ENCODE results near the gene BFSP2.

Gene BFSP2

DNA sequence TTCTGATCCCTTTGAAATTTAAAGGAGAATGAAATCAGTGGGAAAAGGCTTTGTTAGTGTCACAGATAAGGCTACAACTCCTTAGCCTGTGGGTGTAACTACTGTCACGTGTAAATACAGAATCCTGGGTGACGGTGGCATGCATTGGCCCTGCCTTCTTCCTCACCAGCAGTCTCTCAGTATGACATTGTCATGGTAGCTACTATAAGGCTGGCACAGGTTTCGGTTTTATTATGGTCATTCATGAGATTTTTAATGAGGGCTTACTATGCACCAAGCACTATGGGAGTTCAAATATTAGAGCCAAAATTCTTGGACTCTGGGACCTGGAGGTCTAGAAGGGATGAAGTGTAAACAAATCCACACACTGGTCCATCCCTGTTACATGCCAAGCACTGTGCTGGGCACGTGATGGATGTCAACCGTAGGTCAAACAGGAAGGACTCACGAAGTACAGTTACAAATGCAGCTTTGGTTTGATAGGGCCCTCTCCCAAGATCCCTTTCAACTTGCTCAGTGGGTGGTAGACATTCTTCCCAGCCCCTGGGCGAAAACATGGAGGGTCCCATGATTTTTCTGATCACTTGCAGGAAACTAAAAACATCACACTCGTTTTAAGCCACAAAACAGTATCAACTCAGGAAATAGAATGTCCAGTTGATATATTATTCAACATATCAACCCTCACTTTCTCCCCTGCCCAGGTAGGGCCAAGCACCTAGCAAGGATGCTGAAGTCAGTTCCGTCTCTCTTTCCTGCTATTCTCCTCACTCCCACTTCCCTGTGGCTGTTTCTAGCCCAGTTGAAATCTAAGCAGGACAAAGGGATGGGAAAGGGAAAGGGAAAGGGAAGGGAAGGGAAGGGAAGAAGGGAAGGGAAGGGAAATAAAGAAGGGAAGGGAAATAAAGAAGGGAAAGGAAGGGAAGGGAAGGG lies 25.3 kb downstream of the BFSP2 start:
- DNase-seq: no peak
- Mint-ChIP-seq H3K27me3 (ENCODE audit: low read depth, poor library complexity) (peaks cover 3% of the 10 kb centered on the region), H3K4me1 (peaks cover 23% of the 10 kb centered on the region), H3K36me3 (ENCODE audit: low read depth) (no peaks in the 10 kb centered on the region), H3K9me3 (no peaks in the 10 kb centered on the region), H3K27ac (no peak overlapping the region), H3K4me3 (no peak overlapping the region)
- TF ChIP-seq, protein P1, sequence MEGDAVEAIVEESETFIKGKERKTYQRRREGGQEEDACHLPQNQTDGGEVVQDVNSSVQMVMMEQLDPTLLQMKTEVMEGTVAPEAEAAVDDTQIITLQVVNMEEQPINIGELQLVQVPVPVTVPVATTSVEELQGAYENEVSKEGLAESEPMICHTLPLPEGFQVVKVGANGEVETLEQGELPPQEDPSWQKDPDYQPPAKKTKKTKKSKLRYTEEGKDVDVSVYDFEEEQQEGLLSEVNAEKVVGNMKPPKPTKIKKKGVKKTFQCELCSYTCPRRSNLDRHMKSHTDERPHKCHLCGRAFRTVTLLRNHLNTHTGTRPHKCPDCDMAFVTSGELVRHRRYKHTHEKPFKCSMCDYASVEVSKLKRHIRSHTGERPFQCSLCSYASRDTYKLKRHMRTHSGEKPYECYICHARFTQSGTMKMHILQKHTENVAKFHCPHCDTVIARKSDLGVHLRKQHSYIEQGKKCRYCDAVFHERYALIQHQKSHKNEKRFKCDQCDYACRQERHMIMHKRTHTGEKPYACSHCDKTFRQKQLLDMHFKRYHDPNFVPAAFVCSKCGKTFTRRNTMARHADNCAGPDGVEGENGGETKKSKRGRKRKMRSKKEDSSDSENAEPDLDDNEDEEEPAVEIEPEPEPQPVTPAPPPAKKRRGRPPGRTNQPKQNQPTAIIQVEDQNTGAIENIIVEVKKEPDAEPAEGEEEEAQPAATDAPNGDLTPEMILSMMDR (IDR thresholded peaks at IDR 0.05): no peak

DNA sequence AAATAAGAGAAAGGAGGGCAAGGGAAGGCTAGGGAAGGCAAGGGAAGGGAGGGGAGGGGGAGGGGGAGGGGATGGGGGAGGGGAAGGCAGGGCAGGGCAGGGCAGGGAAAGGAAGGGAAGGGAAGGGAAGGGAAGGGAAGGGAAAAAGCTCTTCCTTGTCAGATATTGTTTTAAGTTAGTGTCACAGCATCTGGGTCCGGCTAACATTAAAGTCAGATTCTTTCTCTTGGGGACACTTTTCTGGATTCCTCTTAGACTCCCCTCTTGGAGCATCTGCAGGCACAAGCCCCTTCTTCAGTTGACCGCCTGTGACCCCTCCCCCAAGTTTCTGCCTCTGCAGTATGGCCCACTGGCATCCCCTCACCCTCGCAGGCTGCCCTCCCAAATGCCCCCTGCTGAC lies 26.0 kb downstream of the BFSP2 start:
- Mint-ChIP-seq H3K4me3 (no peak overlapping the region), H3K27me3 (ENCODE audit: low read depth, poor library complexity) (peaks cover 3% of the 10 kb centered on the region), H3K4me1 (peaks cover 19% of the 10 kb centered on the region), H3K36me3 (ENCODE audit: low read depth) (no peaks in the 10 kb centered on the region), H3K27ac (no peak overlapping the region), H3K9me3 (no peaks in the 10 kb centered on the region)
- DNase-seq: no peak
- TF ChIP-seq, protein P1 (IDR thresholded peaks at IDR 0.05): no peak

DNA sequence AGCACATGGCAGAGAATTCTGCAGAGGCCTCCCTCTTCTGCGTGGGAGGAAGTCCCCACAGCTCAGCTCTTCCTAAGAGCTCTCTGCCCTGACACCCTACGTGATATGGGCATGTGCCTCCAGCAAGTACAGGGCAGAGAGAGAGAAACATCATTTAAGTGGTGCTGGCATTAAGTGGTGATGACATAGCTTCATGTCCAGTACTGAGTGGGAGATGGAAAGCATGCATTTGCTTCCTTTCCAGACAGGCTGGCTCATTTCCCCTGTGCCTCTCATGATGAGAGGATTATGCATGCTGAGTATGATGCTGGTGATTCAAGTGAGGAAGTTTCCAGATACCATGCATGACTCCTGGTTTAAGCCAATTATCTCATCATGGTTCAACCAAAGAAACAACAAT lies 26.9 kb downstream of the BFSP2 start:
- Mint-ChIP-seq H3K27me3 (ENCODE audit: low read depth, poor library complexity) (peaks cover 1% of the 10 kb centered on the region), H3K4me1 (peaks cover 16% of the 10 kb centered on the region), H3K27ac (no peak overlapping the region), H3K9me3 (no peaks in the 10 kb centered on the region), H3K36me3 (ENCODE audit: low read depth) (no peaks in the 10 kb centered on the region), H3K4me3 (no peak overlapping the region)
- TF ChIP-seq, protein P1 (IDR thresholded peaks at IDR 0.05): no peak
- DNase-seq: no peak

DNA sequence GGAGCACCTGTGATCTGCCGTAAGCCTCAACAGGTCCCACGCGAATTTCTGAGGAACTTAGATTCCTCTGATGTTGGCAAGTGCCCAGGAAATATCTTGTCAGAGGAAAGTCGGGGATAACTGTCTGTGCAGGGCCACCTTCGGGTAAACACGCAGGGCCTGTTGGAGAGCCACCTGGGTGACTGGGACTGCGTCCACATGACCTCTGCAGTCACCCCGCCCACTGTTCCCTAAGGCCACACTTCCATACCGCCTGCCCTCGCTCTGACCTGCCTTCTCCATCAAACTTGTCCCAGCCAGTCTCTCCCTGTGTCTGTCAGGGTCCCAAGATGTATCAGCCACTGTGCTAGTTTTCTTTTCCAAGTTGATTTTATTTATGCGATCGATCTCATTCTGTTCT lies 28.7 kb downstream of the BFSP2 start:
- no peak overlapping the region for H3K27ac Mint-ChIP-seq
- no peak for DNase-seq
- H3K27me3 Mint-ChIP-seq (ENCODE audit: low read depth, poor library complexity): no peaks in the 10 kb centered on the region
- no peaks in the 10 kb centered on the region for H3K36me3 Mint-ChIP-seq (ENCODE audit: low read depth)
- H3K9me3 Mint-ChIP-seq: no peaks in the 10 kb centered on the region
- H3K4me3 Mint-ChIP-seq: no peak overlapping the region
- peaks cover 16% of the 10 kb centered on the region for H3K4me1 Mint-ChIP-seq
- TF ChIP-seq, protein P1 (IDR thresholded peaks at IDR 0.05): no peak

DNA sequence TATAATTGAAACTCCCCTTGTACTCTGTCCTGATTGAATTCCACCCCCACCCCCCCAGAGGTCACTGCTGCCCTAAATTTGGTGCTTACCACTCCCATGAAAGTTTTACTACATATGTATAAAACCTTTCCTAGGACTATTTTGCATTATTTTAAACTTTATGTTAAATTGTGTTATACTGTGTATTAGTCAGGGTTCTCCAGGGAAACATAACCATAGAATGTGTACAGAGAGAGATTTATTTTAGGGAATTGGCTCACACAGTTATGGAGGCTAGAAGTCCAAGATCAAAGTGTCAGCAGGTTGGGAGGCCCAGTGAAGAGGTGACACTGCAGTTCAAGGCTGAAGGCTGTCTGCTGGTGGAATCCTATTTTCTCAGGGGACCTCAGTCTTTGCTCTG lies 29.2 kb downstream of the BFSP2 start:
- TF ChIP-seq, protein P1 (IDR thresholded peaks at IDR 0.05): no peak
- peaks cover 13% of the 10 kb centered on the region for H3K4me1 Mint-ChIP-seq
- no peak overlapping the region for H3K4me3 Mint-ChIP-seq
- H3K36me3 Mint-ChIP-seq (ENCODE audit: low read depth): no peaks in the 10 kb centered on the region
- no peak overlapping the region for H3K27ac Mint-ChIP-seq
- no peaks in the 10 kb centered on the region for H3K27me3 Mint-ChIP-seq (ENCODE audit: low read depth, poor library complexity)
- H3K9me3 Mint-ChIP-seq: no peaks in the 10 kb centered on the region
- DNase-seq: no peak

DNA sequence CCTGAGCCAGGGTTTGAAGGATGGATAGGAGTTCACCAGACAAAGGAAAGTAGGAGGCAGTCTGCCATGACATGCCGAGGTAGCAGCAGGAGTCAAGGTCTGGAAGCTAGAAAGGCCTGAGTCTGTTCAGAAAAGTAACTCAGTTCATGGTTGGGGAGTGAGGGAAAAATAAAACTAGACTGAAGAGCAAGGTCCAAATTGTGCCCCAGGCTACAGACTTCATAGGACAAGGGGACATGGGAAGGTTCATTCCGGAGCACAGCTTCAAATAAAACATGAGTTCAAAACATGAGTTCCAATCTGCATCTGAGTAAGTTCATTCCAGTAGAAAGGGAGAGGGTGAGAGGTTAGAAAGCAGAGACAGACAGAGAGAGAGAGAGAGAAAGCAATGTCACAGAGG lies 39.7 kb downstream of the BFSP2 start:
- Mint-ChIP-seq H3K36me3 (ENCODE audit: low read depth) (peaks cover 13% of the 10 kb centered on the region), H3K27ac (peak overlapping the region; percentile 65), H3K4me3 (no peak overlapping the region), H3K4me1 (peaks cover 11% of the 10 kb centered on the region), H3K9me3 (peaks cover 14% of the 10 kb centered on the region), H3K27me3 (ENCODE audit: low read depth, poor library complexity) (peaks cover 10% of the 10 kb centered on the region)
- no peak for DNase-seq
- TF ChIP-seq, protein P1 (IDR thresholded peaks at IDR 0.05): no peak

All from nephron progenitor cell (in vitro differentiated cells).